Astrocyte of the cerebellum (primary cell): ENCODE measurements around the gene AGA.

Experiments
- DNase-seq: peaks from one replicate; pipeline ENCODE4 v3.0.0-alpha.2; 2011; ENCODE audit warnings: low read depth
- H3K4me3 ChIP-seq: 2 replicates; pipeline ENCODE4 v1.5.1; 2011; ENCODE audit warnings: mild to moderate bottlenecking, low read depth, low read length, moderate library complexity
- CTCF ChIP-seq: IDR thresholded peaks from 2 replicates; pipeline ENCODE4 v1.5.1; 2012; ENCODE audit warnings: low read length, low read depth, moderate library complexity, mild to moderate bottlenecking; ENCODE audit errors: missing control alignments
- in situ Hi-C: cut with HindIII; loops from 2 replicates; pipeline ENCODE4 v1.10.0; 2017; ENCODE audit warnings: low sequenced_read_pairs

Gene AGA

GRCh38 chr4:177386278-177386815, 55.9 kb downstream of the AGA start:
- in situ Hi-C loops = no loop called here
- H3K4me3 ChIP-seq = no peak overlapping the region
- no peak for TF ChIP-seq CTCF
- DNase-seq = no peak

- TF ChIP-seq CTCF = no peak
- DNase-seq = no peak
- in situ Hi-C loops = no loop called here
- no peak overlapping the region for H3K4me3 ChIP-seq
Observed at GRCh38 chr4:177385576-177386277, 56.5 kb downstream of the AGA start.

- no peak for DNase-seq
- H3K4me3 ChIP-seq = no peak overlapping the region
- TF ChIP-seq CTCF = no peak
- in situ Hi-C loops = no loop called here
Observed at GRCh38 chr4:177384856-177385397, 57.3 kb downstream of the AGA start.

GRCh38 chr4:177381762-177382310, 60.4 kb downstream of the AGA start:
- no peak for TF ChIP-seq CTCF
- DNase-seq = no peak
- in situ Hi-C loops = no loop called here
- H3K4me3 ChIP-seq = no peak overlapping the region
